ENCODE results near the gene RAPH1.

- TF ChIP-seq GATA2 (IDR thresholded peaks at IDR 0.05; ENCODE audit: low read depth, low read length) (no peak), GATA3 (IDR thresholded peaks at IDR 0.05; ENCODE audit: low read depth, low read length) (no peak)
Measured at GRCh38 chr2:203450561-203450960, 84.5 kb downstream of the RAPH1 start.
